GM12875 (cell line): ENCODE results near the gene TTC23.

ENCODE experiments used
- H3K4me3 ChIP-seq: one replicate; pipeline ENCODE4 v1.5.1; 2011; ENCODE audit warnings: low read depth, low read length, control low read depth
- TF ChIP-seq, protein P1 (sequence below): IDR thresholded peaks from 2 replicates; pipeline ENCODE4 v1.5.1; 2011; ENCODE audit warnings: low read depth, mild to moderate bottlenecking, control low read depth, inconsistent platforms, low read length, moderate library complexity, borderline replicate concordance; ENCODE audit not compliant: insufficient read depth

The TTC23 gene

DNA sequence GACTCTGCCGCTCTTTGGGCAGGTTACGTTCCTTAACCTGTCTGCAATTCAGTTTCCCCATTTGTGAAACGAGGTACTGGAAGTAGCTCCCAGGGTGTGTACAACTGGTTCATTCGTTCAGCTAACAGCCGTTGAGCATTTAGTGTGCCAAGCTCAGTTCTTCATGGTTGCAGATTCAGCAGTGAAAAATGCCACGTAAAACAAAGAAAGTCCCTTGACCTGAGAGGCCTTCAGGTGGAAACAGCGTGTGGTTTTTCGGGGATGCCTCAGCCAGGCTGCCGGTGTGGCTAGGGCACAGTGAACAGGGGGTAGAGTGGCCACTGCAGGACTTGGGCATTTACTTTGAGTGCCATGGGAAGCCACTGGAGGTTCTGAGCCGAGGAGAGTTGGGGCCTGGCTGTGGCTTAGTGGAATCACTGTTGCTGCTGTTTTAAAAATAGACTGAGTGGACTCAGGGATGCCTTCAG lies 139.8 kb downstream of the TTC23 start:
- H3K4me3 ChIP-seq = no peak overlapping the region

DNA sequence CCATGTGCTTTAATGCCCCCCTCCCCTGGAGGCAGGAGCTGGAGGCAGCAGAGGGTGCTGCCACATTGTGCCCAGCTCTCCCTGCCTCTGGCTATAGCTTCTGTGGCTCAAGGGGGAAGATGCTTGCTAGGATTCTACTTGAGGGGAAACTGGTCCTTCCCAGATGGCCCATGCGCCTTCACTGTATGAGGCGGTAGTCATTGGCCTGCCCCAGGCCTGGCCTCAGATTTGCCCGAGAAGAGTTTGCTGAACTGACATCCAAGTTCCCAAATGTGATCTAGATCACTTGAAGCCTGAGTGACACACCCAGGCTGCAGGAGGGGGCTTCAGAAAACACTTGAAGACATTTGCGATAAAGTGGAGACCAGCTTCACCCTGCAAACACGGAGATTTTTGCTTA lies 140.4 kb downstream of the TTC23 start:
- no peak overlapping the region for H3K4me3 ChIP-seq
- TF ChIP-seq, protein P1, sequence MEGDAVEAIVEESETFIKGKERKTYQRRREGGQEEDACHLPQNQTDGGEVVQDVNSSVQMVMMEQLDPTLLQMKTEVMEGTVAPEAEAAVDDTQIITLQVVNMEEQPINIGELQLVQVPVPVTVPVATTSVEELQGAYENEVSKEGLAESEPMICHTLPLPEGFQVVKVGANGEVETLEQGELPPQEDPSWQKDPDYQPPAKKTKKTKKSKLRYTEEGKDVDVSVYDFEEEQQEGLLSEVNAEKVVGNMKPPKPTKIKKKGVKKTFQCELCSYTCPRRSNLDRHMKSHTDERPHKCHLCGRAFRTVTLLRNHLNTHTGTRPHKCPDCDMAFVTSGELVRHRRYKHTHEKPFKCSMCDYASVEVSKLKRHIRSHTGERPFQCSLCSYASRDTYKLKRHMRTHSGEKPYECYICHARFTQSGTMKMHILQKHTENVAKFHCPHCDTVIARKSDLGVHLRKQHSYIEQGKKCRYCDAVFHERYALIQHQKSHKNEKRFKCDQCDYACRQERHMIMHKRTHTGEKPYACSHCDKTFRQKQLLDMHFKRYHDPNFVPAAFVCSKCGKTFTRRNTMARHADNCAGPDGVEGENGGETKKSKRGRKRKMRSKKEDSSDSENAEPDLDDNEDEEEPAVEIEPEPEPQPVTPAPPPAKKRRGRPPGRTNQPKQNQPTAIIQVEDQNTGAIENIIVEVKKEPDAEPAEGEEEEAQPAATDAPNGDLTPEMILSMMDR = no peak

More for the DNA sequence above, 139.8 kb downstream of the TTC23 start:
- TF ChIP-seq, protein P1 = no peak

DNA sequence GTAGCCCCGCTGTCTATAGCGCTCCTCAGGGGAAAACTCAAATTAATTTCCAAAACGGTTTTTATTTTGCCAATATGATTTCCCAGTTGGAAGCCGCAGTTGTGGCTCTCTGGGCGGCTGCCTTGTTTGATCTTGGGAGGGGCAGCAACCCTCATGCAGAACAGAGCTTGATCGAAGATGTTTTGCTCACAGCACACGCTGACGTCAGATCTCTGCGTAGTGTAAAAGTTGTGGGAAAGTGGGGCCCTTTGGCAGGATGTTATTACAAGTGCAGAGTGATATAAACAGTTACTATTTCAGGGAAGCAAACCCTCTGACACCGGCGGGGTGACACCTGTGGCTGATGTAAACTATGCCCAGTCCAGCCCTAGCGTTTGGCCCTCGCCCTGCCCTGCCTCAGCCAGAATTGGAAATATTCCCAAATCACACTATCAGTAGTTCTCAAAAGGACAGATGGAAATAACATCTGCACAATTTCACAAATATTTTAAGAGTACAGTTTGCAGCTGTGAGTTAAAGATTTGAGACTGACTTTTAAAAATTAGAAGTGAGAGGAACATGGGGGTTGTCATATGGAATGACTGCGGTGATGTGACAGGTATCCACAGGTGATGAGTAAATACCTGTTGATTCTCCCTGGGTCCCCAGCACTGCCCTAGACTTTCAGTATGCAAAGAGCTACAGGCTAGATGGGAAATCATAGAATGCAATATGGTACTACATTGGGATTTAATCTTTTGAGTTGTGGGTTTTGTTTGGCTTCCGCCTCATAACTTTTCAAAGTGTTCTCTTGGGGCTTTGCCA lies 142.8 kb downstream of the TTC23 start:
- TF ChIP-seq, protein P1 = no peak
- no peak overlapping the region for H3K4me3 ChIP-seq

DNA sequence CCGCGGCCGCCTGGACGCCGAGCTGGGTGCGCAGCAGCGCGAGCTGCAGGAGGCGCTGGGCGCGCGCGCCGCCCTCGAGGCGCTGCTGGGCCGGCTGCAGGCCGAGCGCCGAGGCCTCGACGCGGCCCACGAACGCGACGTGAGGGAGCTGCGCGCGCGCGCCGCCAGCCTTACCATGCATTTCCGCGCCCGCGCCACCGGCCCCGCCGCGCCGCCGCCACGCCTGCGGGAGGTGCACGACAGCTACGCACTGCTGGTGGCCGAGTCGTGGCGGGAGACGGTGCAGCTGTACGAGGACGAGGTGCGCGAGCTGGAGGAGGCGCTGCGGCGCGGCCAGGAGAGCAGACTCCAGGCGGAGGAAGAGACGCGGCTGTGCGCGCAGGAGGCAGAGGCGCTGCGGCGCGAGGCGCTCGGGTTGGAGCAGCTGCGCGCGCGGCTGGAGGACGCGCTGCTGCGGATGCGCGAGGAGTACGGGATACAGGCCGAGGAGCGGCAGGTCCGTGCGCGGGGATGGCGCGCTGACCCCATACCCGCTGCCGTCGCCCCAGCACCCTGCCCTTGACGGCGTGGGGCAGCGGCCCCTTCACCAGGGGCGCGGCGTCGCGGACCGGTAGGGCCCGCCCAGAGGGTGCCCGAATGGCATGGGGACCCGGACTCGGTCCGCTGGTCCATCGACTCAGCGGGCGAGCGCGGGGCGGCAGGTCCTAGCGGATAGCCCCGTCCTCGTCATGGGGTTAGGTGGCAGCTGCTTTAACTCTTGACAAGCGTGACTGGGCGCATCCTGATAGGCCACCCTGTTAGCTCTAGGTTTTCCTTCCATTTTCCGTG lies 143.7 kb downstream of the TTC23 start:
- TF ChIP-seq, protein P1 = no peak
- no peak overlapping the region for H3K4me3 ChIP-seq

DNA sequence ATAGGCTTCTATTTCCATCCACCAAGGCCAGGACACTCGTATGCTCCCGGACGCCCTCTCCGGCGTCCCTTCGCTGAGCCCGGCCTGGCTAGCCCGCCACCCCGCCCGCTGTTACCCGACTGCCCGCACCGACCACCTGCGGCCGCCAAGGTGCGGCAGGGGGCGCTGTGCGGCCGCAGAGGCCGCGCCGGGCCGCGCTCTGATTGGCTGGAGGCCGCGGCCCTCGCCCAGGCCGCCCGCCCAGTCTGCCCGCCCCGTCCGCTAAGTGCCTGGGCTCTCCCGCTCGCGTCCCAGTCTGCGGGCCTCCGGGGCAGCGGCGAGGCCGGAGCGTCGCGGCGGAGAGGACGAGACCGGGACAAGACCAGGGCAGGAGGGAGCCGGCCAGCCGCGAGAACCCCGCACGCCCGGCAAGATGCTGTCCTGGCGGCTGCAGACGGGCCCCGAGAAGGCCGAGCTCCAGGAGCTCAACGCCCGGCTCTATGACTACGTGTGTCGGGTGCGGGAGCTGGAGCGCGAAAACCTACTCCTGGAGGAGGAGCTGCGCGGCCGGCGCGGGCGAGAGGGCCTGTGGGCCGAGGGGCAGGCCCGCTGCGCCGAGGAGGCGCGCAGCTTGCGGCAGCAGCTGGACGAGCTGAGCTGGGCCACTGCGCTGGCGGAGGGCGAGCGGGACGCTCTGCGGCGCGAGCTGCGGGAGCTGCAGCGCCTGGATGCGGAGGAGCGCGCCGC lies 144.4 kb downstream of the TTC23 start, which contains the start of gene SYNM:
SYNM (plus strand) TSS at position 293 of the 726 bp plus-strand sequence; CDS start at position 413, 120 bp downstream.
- TF ChIP-seq, protein P1 = peak; percentile 76
- no peak within 1 kb of the TSS for H3K4me3 ChIP-seq

DNA sequence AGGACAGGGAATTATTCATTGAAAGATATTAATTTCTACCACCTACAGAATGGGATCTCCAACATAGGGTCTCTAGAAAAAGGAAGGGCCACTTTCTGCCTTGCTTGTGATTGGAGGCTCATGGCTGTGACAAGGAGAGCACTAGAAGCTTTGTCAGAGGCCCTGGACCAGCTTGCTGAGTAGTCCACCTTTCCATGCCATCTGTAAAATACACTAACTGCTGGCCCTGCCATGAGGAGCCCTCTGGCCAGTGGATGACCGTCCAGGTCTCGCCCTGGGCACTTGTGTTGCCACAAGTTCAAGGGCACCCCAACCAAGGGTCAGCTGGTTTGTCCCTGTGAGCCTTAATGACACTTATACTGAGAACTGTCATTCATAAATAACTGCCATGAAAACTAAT lies 146.1 kb downstream of the TTC23 start:
- H3K4me3 ChIP-seq = no peak overlapping the region
- TF ChIP-seq, protein P1 = no peak
